Psoas muscle (tissue), 8 donors: Measurements from ENCODE around the gene AEN. TPM values are rescaled to one million over a fixed set of nuclear protein-coding genes. Genes with fewer than 3 reads are reported as not detected.

Experiments used
- ATAC-seq, 4 donors: fragments of 200-7000 bp; cut with Tn5 transposase; one replicate each; pipeline ENCODE4 v1.9.1; 2020; ENCODE audit warnings: moderate library complexity in 3 of 4, mild to moderate bottlenecking in 2 of 4
- DNase-seq, 2 donors: peaks; one replicate each; pipeline ENCODE4 v3.0.0-alpha.2; 2020
- H3K27ac ChIP-seq: fragments of 200-600 bp; one replicate; pipeline ENCODE4 v1.8.0; 2022
- H3K27me3 ChIP-seq, 3 donors: fragments of 200-600 bp in 1 of 3; one replicate each; pipeline versions ENCODE4 v1.6.1 to v1.8.0; 2013 to 2022; ENCODE audit warnings: low read length in 2 of 3, mild to moderate bottlenecking in 2 of 3, moderate library complexity in 1 of 3; ENCODE audit not compliant: insufficient read depth in 3 of 3
- H3K36me3 ChIP-seq, 2 donors: fragments of 200-600 bp in 1 of 2; one replicate each; pipeline versions ENCODE4 v1.6.1 to v1.8.0; 2013 to 2022; ENCODE audit warnings: low read depth in 1 of 2, mild to moderate bottlenecking in 1 of 2, moderate library complexity in 1 of 2; ENCODE audit not compliant: insufficient read depth in 1 of 2
- H3K4me1 ChIP-seq: fragments of 200-600 bp; one replicate; pipeline ENCODE4 v1.8.0; 2022
- H3K4me3 ChIP-seq: fragments of 200-600 bp; one replicate; pipeline ENCODE4 v1.8.0; 2022; ENCODE audit warnings: mild to moderate bottlenecking
- H3K9me3 ChIP-seq: fragments of 200-600 bp; one replicate; pipeline ENCODE4 v1.8.0; 2022
- CTCF ChIP-seq: fragments of 200-600 bp; IDR thresholded peaks from one replicate; pipeline ENCODE4 v1.8.0; 2022; ENCODE audit warnings: antibody characterized with exemption
- WGBS, 3 donors: extraction: QIAGEN DNeasy Blood & Tissue Kit; methylation state at CpG; one replicate each; pipeline versions ENCODE4 v1.1.6 to v1.1.7; 2013; 5-methylcytosine and 5-hydroxymethylcytosine counted together
- intact Hi-C, 2 donors: fragments of 100-400 bp; cut with DNase I; formaldehyde crosslinking; loops; one replicate each; pipeline versions ENCODE4 v1.11.0 to v1.14.2; 2022
- polyA plus RNA-seq, 3 donors: library from polyadenylated mRNA; stranded (reverse); fragments of 200-250 nt; gene quantifications; one replicate each; pipeline ENCODE4 v1.2.3, GENCODE V29; 2013
- total RNA-seq, 4 donors: library from RNA; stranded (reverse); fragmentation: NEBNext Ultra II Directional in 2 of 4; extraction: Animal tissue kit (Norgen Biotek cat#: 25700) in 2 of 4; gene quantifications; one replicate each; pipeline versions ENCODE4 v1.2.1 to v1.2.4, GENCODE V29; 2021 to 2023
- donor health status: healthy with polysubstance abuse.
- donor health status: DM: no; HTN: no; CAD: no; lungs with moderate emphysema.
- donor health status: Bipolar disorder and iron deficiency.
- donor health status: healthy.
- donor health status: DM: yes; HTN: yes; CAD: no.
- donor health status: DM: no; HTN: no; CAD: no.
- donor health status: DM: no; HTN: no; CAD: no.
- donor health status: DM: yes; HTN: yes; CAD: no.

Gene AEN
- total and polyA plus RNA-seq, 7 donors: 10.1 to 46.6 (median 32.2) TPM

DNA sequence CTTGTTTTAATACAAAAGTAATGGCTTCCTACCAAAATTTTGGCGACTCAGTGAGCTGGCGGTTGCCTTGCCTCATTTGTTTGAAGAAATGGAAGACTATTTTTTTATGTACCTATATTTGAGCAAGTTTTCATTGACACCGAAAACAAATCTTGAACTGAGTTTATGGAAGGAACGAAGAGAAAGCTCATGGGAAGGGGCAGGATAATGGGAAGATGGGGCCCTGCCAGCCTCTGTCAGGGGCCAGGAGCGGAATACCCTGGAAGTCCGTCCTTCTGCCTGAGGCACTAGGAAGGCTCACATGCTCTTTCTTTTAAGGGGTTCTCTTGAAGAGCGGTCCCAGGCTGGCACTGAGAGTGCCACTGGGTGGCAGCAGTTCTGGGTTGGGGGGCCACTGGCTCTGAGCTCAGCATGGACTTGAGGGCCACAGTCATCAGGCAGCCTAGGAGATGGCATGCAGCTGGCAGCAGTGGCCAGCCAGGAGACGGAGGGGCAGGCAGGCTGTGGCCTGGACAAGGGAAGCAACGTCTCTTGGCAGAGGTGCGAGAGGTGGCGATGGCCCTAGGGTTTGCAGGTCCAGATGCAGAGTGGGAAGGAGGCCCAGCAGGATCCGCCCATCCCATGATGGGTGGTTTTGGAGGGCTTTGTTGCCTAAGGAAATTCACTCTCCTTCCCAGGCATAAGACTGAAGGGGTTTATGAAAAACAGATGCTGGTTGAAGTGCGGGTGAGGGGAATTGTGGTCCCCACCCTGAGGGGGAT is 59.3 kb downstream of the AEN start:
- ATAC-seq: no peak
- Histone ChIP-seq H3K27me3 (no peaks in the 10 kb centered on the region), H3K4me1 (no peaks in the 10 kb centered on the region), H3K36me3 (no peaks in the 10 kb centered on the region), H3K27ac (no peak overlapping the region), H3K4me3 (no peak overlapping the region), H3K9me3 (no peaks in the 10 kb centered on the region)
- 85 to 88% (median 88%) methylated on average over 13 of the region's 13 CpGs for WGBS, 3 donors
- no peak for TF ChIP-seq CTCF
- intact Hi-C loops: no loop called here
- DNase-seq: no peak

DNA sequence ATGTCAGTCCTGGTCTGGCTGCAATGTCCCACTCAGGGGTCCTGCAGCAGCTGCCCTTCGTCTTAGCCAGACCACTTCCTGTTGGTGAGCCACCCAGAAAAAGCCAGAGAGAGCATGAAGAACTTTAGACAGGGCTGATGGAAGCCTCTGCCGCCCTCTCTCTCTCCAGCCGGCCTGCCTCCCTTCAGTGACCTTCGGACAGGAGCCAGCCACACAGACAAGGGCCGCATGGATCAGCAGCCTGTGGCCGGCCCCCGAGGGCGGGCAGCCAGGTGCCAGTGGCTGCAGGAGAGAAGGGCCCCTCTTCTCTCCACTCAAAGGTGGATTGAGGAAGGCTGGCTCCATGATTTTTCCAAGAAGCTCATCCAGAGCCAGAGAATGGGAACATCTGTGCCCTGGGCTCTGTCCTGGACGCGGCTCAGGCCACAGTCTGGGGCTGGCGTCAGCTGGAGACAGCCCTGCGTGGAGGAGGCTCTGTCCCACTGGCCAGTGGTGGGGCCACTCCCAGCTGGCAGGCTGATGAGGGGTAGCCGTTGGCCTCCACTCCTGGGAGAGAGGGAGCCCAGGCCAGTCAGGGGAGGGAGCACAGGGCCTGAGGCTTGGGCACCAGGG is 60.6 kb downstream of the AEN start:
- TF ChIP-seq CTCF: no peak
- no peaks in the 10 kb centered on the region for H3K36me3 ChIP-seq
- H3K4me3 ChIP-seq: no peak overlapping the region
- ATAC-seq: no peak
- H3K27me3 ChIP-seq: no peaks in the 10 kb centered on the region
- H3K27ac ChIP-seq: no peak overlapping the region
- intact Hi-C loops: no loop called here
- H3K4me1 ChIP-seq: no peaks in the 10 kb centered on the region
- no peak for DNase-seq
- WGBS, 3 donors: 33 to 44% (median 34%) methylated on average over 13 of the region's 13 CpGs
- no peaks in the 10 kb centered on the region for H3K9me3 ChIP-seq

Other genes starting within 250 kb of the AEN start
- 10 to 100 TPM; 47.3 to 87.9 (median 65.5) TPM for gene MRPL46, start 154.0 kb upstream of the AEN start, total RNA-seq
- gene MRPL46, start 154.0 kb upstream of the AEN start, polyA plus RNA-seq: 100 to 1,000 TPM in 2 of 3 donors, 10 to 100 TPM in 1; 82.1 to 207 (median 133) TPM
- 10 to 100 TPM; 48.4 to 62.2 (median 54.5) TPM for gene MRPS11, start 153.6 kb upstream of the AEN start, total RNA-seq
- 100 to 1,000 TPM in 1 of 3 donors, 10 to 100 TPM in 2; 62.3 to 129 (median 73.7) TPM for gene MRPS11, start 153.6 kb upstream of the AEN start, polyA plus RNA-seq
- gene DET1, start 74.7 kb upstream of the AEN start, total RNA-seq: 10 to 100 TPM in 1 of 4 donors, 1 to 10 TPM in 3; 6.9 to 13.3 (median 8.1) TPM
- 1 to 10 TPM; 3.9 to 7.0 (median 5.6) TPM for gene DET1, start 74.7 kb upstream of the AEN start, polyA plus RNA-seq
- 1 to 10 TPM; 2.5 to 5.0 (median 3.3) TPM for gene ISG20, start 17.7 kb downstream of the AEN start, total RNA-seq
- 1 to 10 TPM; 1.1 to 7.4 (median 5.7) TPM for gene ISG20, start 17.7 kb downstream of the AEN start, polyA plus RNA-seq
- gene ACAN, start 182.1 kb downstream of the AEN start, total RNA-seq: under 1 TPM; 0.06 to 0.17 (median 0.10) TPM
- gene ACAN, start 182.1 kb downstream of the AEN start, polyA plus RNA-seq: under 1 TPM; 0.09 to 0.69 (median 0.21) TPM